ENCODE data around the gene FGFR4. TPM values are rescaled to one million over a fixed set of nuclear protein-coding genes. Genes with fewer than 3 reads are reported as not detected.

The FGFR4 gene
- total RNA-seq, 1 donor from 2014 or later: 12.0 TPM

DNA sequence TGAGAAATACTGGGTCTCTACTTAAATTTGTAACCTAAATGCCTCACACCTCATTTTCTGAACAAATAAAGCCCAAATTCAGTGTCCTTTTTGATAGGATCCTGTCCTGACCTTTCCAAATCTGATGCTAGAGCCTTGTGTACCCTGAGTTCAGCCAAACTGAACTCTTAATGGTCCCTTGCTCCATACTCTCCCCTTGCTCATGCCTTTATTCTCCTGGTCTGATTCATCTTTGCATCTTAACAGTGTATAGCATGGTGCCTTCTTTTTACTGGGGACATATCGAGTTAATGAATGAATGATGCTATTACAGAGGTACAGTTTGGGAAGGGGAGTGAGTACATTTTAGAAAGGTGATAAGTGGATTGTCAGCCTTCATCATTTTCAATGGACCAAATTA is 56.1 kb downstream of the FGFR4 start:
- H3K4me3 ChIP-seq: no peak overlapping the region
- H3K27me3 ChIP-seq: no peaks in the 10 kb centered on the region
- H3K9me3 ChIP-seq: no peaks in the 10 kb centered on the region
- DNase-seq (ENCODE audit: extremely low spot score in 2 of 2): no peak
- TF ChIP-seq POLR2A (IDR thresholded peaks at IDR 0.05) (no peak), POLR2AphosphoS5 (IDR thresholded peaks at IDR 0.05; ENCODE audit: insufficient read depth in 1 of 2, low read depth in 1 of 2) (no peak)
- TF ChIP-seq, protein P1, sequence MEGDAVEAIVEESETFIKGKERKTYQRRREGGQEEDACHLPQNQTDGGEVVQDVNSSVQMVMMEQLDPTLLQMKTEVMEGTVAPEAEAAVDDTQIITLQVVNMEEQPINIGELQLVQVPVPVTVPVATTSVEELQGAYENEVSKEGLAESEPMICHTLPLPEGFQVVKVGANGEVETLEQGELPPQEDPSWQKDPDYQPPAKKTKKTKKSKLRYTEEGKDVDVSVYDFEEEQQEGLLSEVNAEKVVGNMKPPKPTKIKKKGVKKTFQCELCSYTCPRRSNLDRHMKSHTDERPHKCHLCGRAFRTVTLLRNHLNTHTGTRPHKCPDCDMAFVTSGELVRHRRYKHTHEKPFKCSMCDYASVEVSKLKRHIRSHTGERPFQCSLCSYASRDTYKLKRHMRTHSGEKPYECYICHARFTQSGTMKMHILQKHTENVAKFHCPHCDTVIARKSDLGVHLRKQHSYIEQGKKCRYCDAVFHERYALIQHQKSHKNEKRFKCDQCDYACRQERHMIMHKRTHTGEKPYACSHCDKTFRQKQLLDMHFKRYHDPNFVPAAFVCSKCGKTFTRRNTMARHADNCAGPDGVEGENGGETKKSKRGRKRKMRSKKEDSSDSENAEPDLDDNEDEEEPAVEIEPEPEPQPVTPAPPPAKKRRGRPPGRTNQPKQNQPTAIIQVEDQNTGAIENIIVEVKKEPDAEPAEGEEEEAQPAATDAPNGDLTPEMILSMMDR (IDR thresholded peaks at IDR 0.05): no peak
- intact Hi-C loops (cut with DNase I): no loop called here
- peaks cover 38% of the 10 kb centered on the region for H3K4me1 ChIP-seq
- peaks cover 0 to 41% of the 10 kb centered on the region in 2 donors for H3K36me3 ChIP-seq
- H3K27ac ChIP-seq: no peak overlapping the region

- H3K27ac ChIP-seq: no peak overlapping the region
- TF ChIP-seq, protein P1 (IDR thresholded peaks at IDR 0.05): no peak
- no peak for TF ChIP-seq POLR2A (IDR thresholded peaks at IDR 0.05)
- no peak for TF ChIP-seq POLR2AphosphoS5 (IDR thresholded peaks at IDR 0.05; ENCODE audit: insufficient read depth in 1 of 2, low read depth in 1 of 2)
- H3K9me3 ChIP-seq: no peaks in the 10 kb centered on the region
- peaks cover 0 to 53% of the 10 kb centered on the region in 2 donors for H3K36me3 ChIP-seq
- DNase-seq (ENCODE audit: extremely low spot score in 2 of 2): no peak
- H3K4me3 ChIP-seq: no peak overlapping the region
- peaks cover 8% of the 10 kb centered on the region for H3K4me1 ChIP-seq
- no peaks in the 10 kb centered on the region for H3K27me3 ChIP-seq
- intact Hi-C loops (cut with DNase I): no loop called here
Measured at GRCh38 chr5:177146891-177147638, 60.4 kb downstream of the FGFR4 start.

Other genes with a start within 250 kb of the FGFR4 start
- 7.4 TPM for gene HK3, start 187.6 kb upstream of the FGFR4 start, total RNA-seq
- gene UIMC1, start 80.1 kb upstream of the FGFR4 start, total RNA-seq: 42.2 TPM
- 52.1 TPM for gene ZNF346, start 64.2 kb upstream of the FGFR4 start, total RNA-seq
- gene NSD1, start 46.9 kb downstream of the FGFR4 start, total RNA-seq: 45.4 TPM
- gene RAB24, start 216.8 kb downstream of the FGFR4 start, total RNA-seq: 48.6 TPM
- 93.3 TPM for gene PRELID1, start 216.9 kb downstream of the FGFR4 start, total RNA-seq
- 5.4 TPM for gene MXD3, start 225.0 kb downstream of the FGFR4 start, total RNA-seq